Ammon's horn (tissue), 1 donor: ENCODE results near the gene NLRP9.

Experiments
- DNase-seq: peaks from one replicate; pipeline ENCODE4 v3.0.0-alpha.2; 2016; ENCODE audit warnings: low spot score

NLRP9 gene

GRCh38 chr19:55687281-55688201 lies 50.7 kb downstream of the NLRP9 start:
- no peak for DNase-seq

- DNase-seq: no peak
These were observed 51.7 kb downstream of the NLRP9 start for GRCh38 chr19:55686311-55687050.

GRCh38 chr19:55685776-55686175 lies 52.4 kb downstream of the NLRP9 start:
- no peak for DNase-seq

GRCh38 chr19:55684946-55685681 lies 53.1 kb downstream of the NLRP9 start:
- DNase-seq: no peak

- DNase-seq: no peak
These were observed 54.5 kb downstream of the NLRP9 start for GRCh38 chr19:55683449-55684261.

- no peak for DNase-seq
These were observed 56.8 kb downstream of the NLRP9 start for GRCh38 chr19:55681131-55682092.

- DNase-seq: no peak
These were observed 57.7 kb downstream of the NLRP9 start for GRCh38 chr19:55680339-55681130.

- DNase-seq: no peak
These were observed 58.6 kb downstream of the NLRP9 start for GRCh38 chr19:55679343-55680257.

- DNase-seq: peak; percentile 76
These were observed 60.0 kb downstream of the NLRP9 start for GRCh38 chr19:55678121-55678671.

GRCh38 chr19:55677572-55678028 lies 60.6 kb downstream of the NLRP9 start:
- no peak for DNase-seq

GRCh38 chr19:55676889-55677505 lies 61.2 kb downstream of the NLRP9 start:
- no peak for DNase-seq

GRCh38 chr19:55676383-55676782 lies 61.8 kb downstream of the NLRP9 start:
- DNase-seq: peak; percentile 28

GRCh38 chr19:55675661-55676354 lies 62.4 kb downstream of the NLRP9 start:
- no peak for DNase-seq

GRCh38 chr19:55674841-55675660 lies 63.2 kb downstream of the NLRP9 start, which contains the start of gene EPN1:
Gene EPN1 (plus strand): TSS chr19:55675226. CDS start chr19:55678628, 3,402 bp downstream.
- DNase-seq: peak; percentile 97

- DNase-seq: no peak
These were observed 63.8 kb downstream of the NLRP9 start for GRCh38 chr19:55674459-55674840.

- DNase-seq: no peak
These were observed 64.3 kb downstream of the NLRP9 start for GRCh38 chr19:55673889-55674288.
